ENCODE measurements around the gene IQGAP3. TPM values are rescaled to one million over a fixed set of nuclear protein-coding genes. Genes with fewer than 3 reads are reported as not detected.
A peak's percentile ranks its signal among the peaks of the same experiment; 100 is the strongest.

Gene IQGAP3
- total and polyA plus RNA-seq, 2 experiments from 2014 or later: 5.2 to 5.7 TPM

- peak within 1 kb of the TSS; percentile 95 for H3K4me2 ChIP-seq
- TF ChIP-seq CTCF (IDR thresholded peaks at IDR 0.05; ENCODE audit: poor library complexity) (no peak), EZH2 (IDR thresholded peaks at IDR 0.05; ENCODE audit: borderline replicate concordance) (no peak), EZH2phosphoT487 (IDR thresholded peaks at IDR 0.05; ENCODE audit: low read depth, severe bottlenecking, unreplicated experiment) (no peak)
Measured at GRCh38 chr1:156500543-156500792, 71.9 kb downstream of the IQGAP3 start, which contains the start of gene MEF2D. TSS of gene MEF2D (minus strand) at chr1:156500775. CDS start at chr1:156483292, 17,483 bp downstream.

GRCh38 chr1:156499842-156500542 is 72.4 kb downstream of the IQGAP3 start:
- H3K9me3 ChIP-seq (ENCODE audit: low read depth): no peaks in the 10 kb centered on the region
- H3K4me2 ChIP-seq: peak overlapping the region; percentile 95
- H3K36me3 ChIP-seq (replicated peaks; ENCODE audit: insufficient read depth, low read depth): no peaks in the 10 kb centered on the region
- no peaks in the 10 kb centered on the region for H3K9me2 ChIP-seq (replicated peaks; ENCODE audit: insufficient read depth)
- peak overlapping the region; percentile 98 for H3K4me3 ChIP-seq
- peak overlapping the region; percentile 100 for H3K27ac ChIP-seq
- H3K79me2 ChIP-seq: peaks cover 55% of the 10 kb centered on the region
- peaks cover 51% of the 10 kb centered on the region for H4K20me1 ChIP-seq (ENCODE audit: insufficient read depth, poor library complexity, severe bottlenecking)
- H3K4me1 ChIP-seq (ENCODE audit: insufficient read depth): peaks cover 59% of the 10 kb centered on the region
- TF ChIP-seq EZH2 (IDR thresholded peaks at IDR 0.05; ENCODE audit: borderline replicate concordance) (no peak), CTCF (IDR thresholded peaks at IDR 0.05; ENCODE audit: poor library complexity) (no peak), EZH2phosphoT487 (IDR thresholded peaks at IDR 0.05; ENCODE audit: low read depth, severe bottlenecking, unreplicated experiment) (no peak)
- 1% methylated on average over 16 of the region's 51 CpGs for WGBS (ENCODE audit: low lambda C conversion rate, missing lambda C conversion rate)
- H2AFZ ChIP-seq: no peak overlapping the region
- DNase-seq (ENCODE audit: low spot score): peak; percentile 62
- no peaks in the 10 kb centered on the region for H3K27me3 ChIP-seq

More at GRCh38 chr1:156500543-156500792, 71.9 kb downstream of the IQGAP3 start, which contains the start of gene MEF2D:
- Histone ChIP-seq H3K36me3 (replicated peaks; ENCODE audit: insufficient read depth, low read depth) (no peaks in the 10 kb centered on the region), H3K9me2 (replicated peaks; ENCODE audit: insufficient read depth) (no peaks in the 10 kb centered on the region), H3K27me3 (no peaks in the 10 kb centered on the region), H4K20me1 (ENCODE audit: insufficient read depth, poor library complexity, severe bottlenecking) (peaks cover 46% of the 10 kb centered on the region), H3K4me1 (ENCODE audit: insufficient read depth) (peaks cover 60% of the 10 kb centered on the region), H3K9me3 (ENCODE audit: low read depth) (no peaks in the 10 kb centered on the region), H3K4me3 (peak within 1 kb of the TSS; percentile 98), H3K27ac (peak within 1 kb of the TSS; percentile 100), H3K79me2 (peaks cover 50% of the 10 kb centered on the region), H2AFZ (peak within 1 kb of the TSS; percentile 27)
- 3% methylated on average over 13 of the region's 27 CpGs for WGBS (ENCODE audit: low lambda C conversion rate, missing lambda C conversion rate)
- DNase-seq (ENCODE audit: low spot score): no peak

- peak; percentile 57 for DNase-seq (ENCODE audit: low spot score)
- Histone ChIP-seq H3K4me3 (peak overlapping the region; percentile 98), H3K9me3 (ENCODE audit: low read depth) (no peaks in the 10 kb centered on the region), H4K20me1 (ENCODE audit: insufficient read depth, poor library complexity, severe bottlenecking) (peaks cover 57% of the 10 kb centered on the region), H2AFZ (no peak overlapping the region), H3K4me2 (peak overlapping the region; percentile 95), H3K36me3 (replicated peaks; ENCODE audit: insufficient read depth, low read depth) (no peaks in the 10 kb centered on the region), H3K4me1 (ENCODE audit: insufficient read depth) (peaks cover 53% of the 10 kb centered on the region), H3K27me3 (no peaks in the 10 kb centered on the region), H3K79me2 (peaks cover 61% of the 10 kb centered on the region), H3K9me2 (replicated peaks; ENCODE audit: insufficient read depth) (no peaks in the 10 kb centered on the region), H3K27ac (peak overlapping the region; percentile 100)
- 2% methylated on average over 14 of the region's 14 CpGs for WGBS (ENCODE audit: low lambda C conversion rate, missing lambda C conversion rate)
- no peak for TF ChIP-seq EZH2phosphoT487 (IDR thresholded peaks at IDR 0.05; ENCODE audit: low read depth, severe bottlenecking, unreplicated experiment)
- TF ChIP-seq EZH2 (IDR thresholded peaks at IDR 0.05; ENCODE audit: borderline replicate concordance): no peak
- no peak for TF ChIP-seq CTCF (IDR thresholded peaks at IDR 0.05; ENCODE audit: poor library complexity)
Measured at GRCh38 chr1:156499194-156499841, 73.0 kb downstream of the IQGAP3 start.
